WTC11 (cell line): Measurements from ENCODE around the gene VILL.

ENCODE experiments used
- JUN ChIP-seq: sonication (generic); formaldehyde crosslinking; IDR thresholded peaks from 2 replicates; pipeline ENCODE4 v1.8.0; 2023; ENCODE audit warnings: mild to moderate bottlenecking, missing genetic modification reagents
- NFE2L1 ChIP-seq: sonication (generic); formaldehyde crosslinking; IDR thresholded peaks from 2 replicates; pipeline ENCODE4 v1.8.1; 2023; ENCODE audit warnings: missing genetic modification reagents
- TEAD1 ChIP-seq: sonication (generic); formaldehyde crosslinking; IDR thresholded peaks from 2 replicates; pipeline ENCODE4 v1.8.0; 2022; ENCODE audit warnings: mild to moderate bottlenecking, missing genetic modification reagents
- ZNF416 ChIP-seq: fragments of 250-450 bp; sonication (Bioruptor Pico); IDR thresholded peaks from 2 replicates; pipeline ENCODE4 v1.9.0; 2021; ENCODE audit warnings: mild to moderate bottlenecking, inconsistent platforms
- TF ChIP-seq, protein P1 (sequence below): sonication (generic); formaldehyde crosslinking; IDR thresholded peaks from 2 replicates; pipeline ENCODE4 v1.8.0; 2022; ENCODE audit warnings: mild to moderate bottlenecking, missing genetic modification reagents
- TF ChIP-seq, protein P2 (sequence below): fragments of 200-600 bp; IDR thresholded peaks from 2 replicates; pipeline ENCODE4 v1.8.0; 2022; ENCODE audit warnings: antibody characterized with exemption

DNA sequence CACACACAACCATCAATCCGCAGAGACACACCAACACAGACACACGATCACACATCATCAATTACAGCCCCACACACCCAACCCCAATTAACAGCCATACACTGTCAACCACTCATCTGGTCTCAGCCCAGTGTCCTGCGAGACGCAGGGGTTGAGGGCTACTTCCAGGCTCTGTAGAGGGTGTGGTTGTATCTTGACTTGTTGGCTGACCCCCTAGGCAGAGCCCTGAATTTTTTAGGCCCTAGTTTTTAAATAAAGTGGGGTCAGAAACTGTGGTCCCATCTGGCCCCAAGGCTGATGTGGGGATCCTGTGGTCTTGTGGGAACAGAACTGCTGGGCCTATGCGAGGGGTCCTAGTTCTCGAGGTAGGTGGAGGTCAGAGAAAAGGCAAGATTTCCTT is 9.2 kb downstream of the VILL start:
- TF ChIP-seq, protein P1, sequence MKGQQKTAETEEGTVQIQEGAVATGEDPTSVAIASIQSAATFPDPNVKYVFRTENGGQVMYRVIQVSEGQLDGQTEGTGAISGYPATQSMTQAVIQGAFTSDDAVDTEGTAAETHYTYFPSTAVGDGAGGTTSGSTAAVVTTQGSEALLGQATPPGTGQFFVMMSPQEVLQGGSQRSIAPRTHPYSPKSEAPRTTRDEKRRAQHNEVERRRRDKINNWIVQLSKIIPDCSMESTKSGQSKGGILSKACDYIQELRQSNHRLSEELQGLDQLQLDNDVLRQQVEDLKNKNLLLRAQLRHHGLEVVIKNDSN (CRISPR knock-in tag) = no peak
- no peak for TF ChIP-seq ZNF416
- TF ChIP-seq, protein P2, sequence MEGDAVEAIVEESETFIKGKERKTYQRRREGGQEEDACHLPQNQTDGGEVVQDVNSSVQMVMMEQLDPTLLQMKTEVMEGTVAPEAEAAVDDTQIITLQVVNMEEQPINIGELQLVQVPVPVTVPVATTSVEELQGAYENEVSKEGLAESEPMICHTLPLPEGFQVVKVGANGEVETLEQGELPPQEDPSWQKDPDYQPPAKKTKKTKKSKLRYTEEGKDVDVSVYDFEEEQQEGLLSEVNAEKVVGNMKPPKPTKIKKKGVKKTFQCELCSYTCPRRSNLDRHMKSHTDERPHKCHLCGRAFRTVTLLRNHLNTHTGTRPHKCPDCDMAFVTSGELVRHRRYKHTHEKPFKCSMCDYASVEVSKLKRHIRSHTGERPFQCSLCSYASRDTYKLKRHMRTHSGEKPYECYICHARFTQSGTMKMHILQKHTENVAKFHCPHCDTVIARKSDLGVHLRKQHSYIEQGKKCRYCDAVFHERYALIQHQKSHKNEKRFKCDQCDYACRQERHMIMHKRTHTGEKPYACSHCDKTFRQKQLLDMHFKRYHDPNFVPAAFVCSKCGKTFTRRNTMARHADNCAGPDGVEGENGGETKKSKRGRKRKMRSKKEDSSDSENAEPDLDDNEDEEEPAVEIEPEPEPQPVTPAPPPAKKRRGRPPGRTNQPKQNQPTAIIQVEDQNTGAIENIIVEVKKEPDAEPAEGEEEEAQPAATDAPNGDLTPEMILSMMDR = no peak
- TF ChIP-seq NFE2L1 = no peak
- TF ChIP-seq TEAD1 (CRISPR knock-in tag) = no peak
- TF ChIP-seq JUN (CRISPR knock-in tag) = no peak
